Sigmoid colon (tissue), 7 donors: ENCODE data around the gene SMIM35. TPM values are rescaled to one million over a fixed set of nuclear protein-coding genes. Genes with fewer than 3 reads are reported as not detected.

Experiments
- DNase-seq: peaks from one replicate; pipeline ENCODE4 v3.0.0-alpha.2; 2019
- H3K27ac ChIP-seq, 4 donors: fragments of 200-600 bp; sonication (generic); one replicate each; pipeline ENCODE4 v1.5.1; 2016 to 2019; ENCODE audit warnings: mild to moderate bottlenecking in 1 of 4
- H3K27me3 ChIP-seq, 3 donors: fragments of 200-600 bp; sonication (generic); one replicate each; pipeline ENCODE4 v1.5.1; 2019; ENCODE audit warnings: mild to moderate bottlenecking in 1 of 3
- H3K36me3 ChIP-seq, 4 donors: fragments of 200-600 bp; sonication (generic); one replicate each; pipeline ENCODE4 v1.5.1; 2016 to 2019
- H3K4me1 ChIP-seq, 4 donors: fragments of 200-600 bp; sonication (generic); one replicate each; pipeline ENCODE4 v1.5.1; 2017 to 2019
- H3K4me3 ChIP-seq, 4 donors: fragments of 200-600 bp; sonication (generic); one replicate each; pipeline ENCODE4 v1.5.1; 2017 to 2019; ENCODE audit warnings: mild to moderate bottlenecking in 2 of 4, moderate library complexity in 1 of 4
- H3K9me3 ChIP-seq, 4 donors: fragments of 200-600 bp in 3 of 4; sonication (generic) in 3 of 4; one replicate each; pipeline versions ENCODE4 v1.5.1 to v1.6.1; 2013 to 2019
- EP300 ChIP-seq, 4 donors: sonication (generic); formaldehyde crosslinking; IDR thresholded peaks; one replicate each; pipeline ENCODE4 v1.6.1; 2017; ENCODE audit warnings: antibody characterized with exemption in 4 of 4
- POLR2A ChIP-seq, 2 donors: fragments of 450-650 bp; IDR thresholded peaks; one replicate each; pipeline ENCODE4 v1.6.1; 2016; ENCODE audit warnings: antibody characterized with exemption in 2 of 2, mild to moderate bottlenecking in 2 of 2, moderate library complexity in 2 of 2
- POLR2AphosphoS5 ChIP-seq, 4 donors: sonication (generic); formaldehyde crosslinking; IDR thresholded peaks; one replicate each; pipeline ENCODE4 v1.6.1; 2017; ENCODE audit warnings: antibody characterized with exemption in 4 of 4
- WGBS, 2 donors: extraction: QIAGEN DNeasy Blood & Tissue Kit; methylation state at CpG; one replicate each; pipeline ENCODE4 v1.1.7; 2013; 5-methylcytosine and 5-hydroxymethylcytosine counted together
- intact Hi-C: fragments of 100-400 bp; cut with DNase I; formaldehyde crosslinking; loops from one replicate; pipeline ENCODE4 v1.15.1; 2023
- polyA plus RNA-seq, 3 donors: library from polyadenylated mRNA; stranded (reverse); fragments of 200-250 nt; gene quantifications; one replicate each; pipeline ENCODE4 v1.2.3, GENCODE V29; 2013
- total RNA-seq, 4 donors: library from RNA; depleted of rRNA; stranded (reverse); fragments of >200 nt; gene quantifications; one replicate each; pipeline ENCODE4 v1.1.0, GENCODE V29; 2016
- TF ChIP-seq, protein P1 (sequence below), 4 experiments: fragments of 450-650 bp in 3 of 4; fragments of 200-600 bp in 1 of 4; IDR thresholded peaks; one replicate each; pipeline ENCODE4 v1.5.1; 2016 to 2019; ENCODE audit warnings: antibody characterized with exemption in 4 of 4, mild to moderate bottlenecking in 3 of 4, moderate library complexity in 2 of 4
- donor health status: healthy with polysubstance abuse.
- donor health status: Bipolar disorder and iron deficiency.
- donor health status: healthy.

SMIM35 gene
- total and polyA plus RNA-seq, 7 donors, result 0.28 TPM; not detected in 6

- no peak for DNase-seq
- TF ChIP-seq, protein P1, sequence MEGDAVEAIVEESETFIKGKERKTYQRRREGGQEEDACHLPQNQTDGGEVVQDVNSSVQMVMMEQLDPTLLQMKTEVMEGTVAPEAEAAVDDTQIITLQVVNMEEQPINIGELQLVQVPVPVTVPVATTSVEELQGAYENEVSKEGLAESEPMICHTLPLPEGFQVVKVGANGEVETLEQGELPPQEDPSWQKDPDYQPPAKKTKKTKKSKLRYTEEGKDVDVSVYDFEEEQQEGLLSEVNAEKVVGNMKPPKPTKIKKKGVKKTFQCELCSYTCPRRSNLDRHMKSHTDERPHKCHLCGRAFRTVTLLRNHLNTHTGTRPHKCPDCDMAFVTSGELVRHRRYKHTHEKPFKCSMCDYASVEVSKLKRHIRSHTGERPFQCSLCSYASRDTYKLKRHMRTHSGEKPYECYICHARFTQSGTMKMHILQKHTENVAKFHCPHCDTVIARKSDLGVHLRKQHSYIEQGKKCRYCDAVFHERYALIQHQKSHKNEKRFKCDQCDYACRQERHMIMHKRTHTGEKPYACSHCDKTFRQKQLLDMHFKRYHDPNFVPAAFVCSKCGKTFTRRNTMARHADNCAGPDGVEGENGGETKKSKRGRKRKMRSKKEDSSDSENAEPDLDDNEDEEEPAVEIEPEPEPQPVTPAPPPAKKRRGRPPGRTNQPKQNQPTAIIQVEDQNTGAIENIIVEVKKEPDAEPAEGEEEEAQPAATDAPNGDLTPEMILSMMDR (IDR thresholded peaks at IDR 0.05), result no peak
- TF ChIP-seq POLR2A (IDR thresholded peaks at IDR 0.05) (no peak), POLR2AphosphoS5 (IDR thresholded peaks at IDR 0.05) (no peak), EP300 (IDR thresholded peaks at IDR 0.05) (no peak)
- 88 to 90% methylated on average over 11 of the region's 11 CpGs for WGBS, 2 donors
- Histone ChIP-seq H3K27me3 (no peaks in the 10 kb centered on the region), H3K36me3 (no peaks in the 10 kb centered on the region), H3K9me3 (no peaks in the 10 kb centered on the region), H3K4me1 (no peaks in the 10 kb centered on the region), H3K4me3 (no peak overlapping the region), H3K27ac (no peak overlapping the region)
- intact Hi-C loops, result no loop called here
Measured at GRCh38 chr11:118074091-118074685, 12.6 kb downstream of the SMIM35 start.

DNA sequence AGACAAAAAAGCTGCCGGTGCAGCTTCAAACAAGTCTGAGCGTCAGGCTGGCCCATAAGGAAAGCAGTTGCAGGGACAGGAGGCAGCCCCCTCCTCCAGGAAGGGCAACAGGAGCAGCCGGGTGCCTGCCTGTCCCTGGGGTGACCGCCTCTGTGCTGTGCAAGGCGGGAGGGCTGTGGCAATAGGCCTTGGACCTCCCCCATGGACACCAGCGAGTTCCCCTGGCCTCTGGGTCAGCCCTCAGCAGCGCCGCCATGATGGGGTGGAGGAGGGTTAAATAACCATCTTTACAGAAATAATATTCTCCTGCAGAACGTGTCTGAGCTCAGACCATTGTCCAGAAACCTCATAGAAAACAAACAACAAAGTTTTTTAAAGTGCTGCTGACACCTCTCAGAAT is 13.2 kb downstream of the SMIM35 start:
- Histone ChIP-seq H3K27me3 (no peaks in the 10 kb centered on the region), H3K4me1 (no peaks in the 10 kb centered on the region), H3K36me3 (no peaks in the 10 kb centered on the region), H3K4me3 (no peak overlapping the region), H3K27ac (no peak overlapping the region), H3K9me3 (no peaks in the 10 kb centered on the region)
- intact Hi-C loops, result no loop called here
- TF ChIP-seq, protein P1 (IDR thresholded peaks at IDR 0.05), result no peak
- TF ChIP-seq POLR2AphosphoS5 (IDR thresholded peaks at IDR 0.05), result no peak
- no peak for TF ChIP-seq POLR2A (IDR thresholded peaks at IDR 0.05)
- no peak for TF ChIP-seq EP300 (IDR thresholded peaks at IDR 0.05)
- DNase-seq, result no peak
- 82 to 84% methylated on average over 9 of the region's 9 CpGs for WGBS, 2 donors

- Histone ChIP-seq H3K9me3 (no peaks in the 10 kb centered on the region), H3K27ac (no peak overlapping the region), H3K27me3 (peaks cover 0 to 8% (median 4%) of the 10 kb centered on the region in 3 donors), H3K36me3 (no peaks in the 10 kb centered on the region), H3K4me1 (no peaks in the 10 kb centered on the region), H3K4me3 (no peak overlapping the region)
- no peak for TF ChIP-seq POLR2A (IDR thresholded peaks at IDR 0.05)
- TF ChIP-seq, protein P1 (IDR thresholded peaks at IDR 0.05), result no peak
- no peak for TF ChIP-seq EP300 (IDR thresholded peaks at IDR 0.05)
- no peak for TF ChIP-seq POLR2AphosphoS5 (IDR thresholded peaks at IDR 0.05)
- DNase-seq, result no peak
- WGBS, 2 donors, result 92 to 97% methylated on average over 3 of the region's 3 CpGs
- intact Hi-C loops, result no loop called here
Measured at GRCh38 chr11:118071416-118072030, 15.2 kb downstream of the SMIM35 start.

GRCh38 chr11:118068945-118069612 is 17.7 kb downstream of the SMIM35 start:
- H3K27me3 ChIP-seq, result peaks cover 0 to 12% (median 4%) of the 10 kb centered on the region in 3 donors
- 92 to 93% methylated on average over 10 of the region's 10 CpGs for WGBS, 2 donors

More at GRCh38 chr11:118068945-118069612, 17.7 kb downstream of the SMIM35 start:
- no peaks in the 10 kb centered on the region for H3K9me3 ChIP-seq
- TF ChIP-seq, protein P1 (IDR thresholded peaks at IDR 0.05), result no peak
- no peak for TF ChIP-seq POLR2AphosphoS5 (IDR thresholded peaks at IDR 0.05)
- no peak for TF ChIP-seq EP300 (IDR thresholded peaks at IDR 0.05)
- no peak for TF ChIP-seq POLR2A (IDR thresholded peaks at IDR 0.05)
- H3K27ac ChIP-seq, result no peak overlapping the region
- intact Hi-C loops, result no loop called here
- H3K4me1 ChIP-seq, result no peaks in the 10 kb centered on the region
- DNase-seq, result no peak
- no peaks in the 10 kb centered on the region for H3K36me3 ChIP-seq
- no peak overlapping the region for H3K4me3 ChIP-seq
